OCI-LY1 (cell line): ENCODE data around the gene NEIL1.

ENCODE experiments used
- H2AFZ ChIP-seq: fragments of 200-600 bp; sonication (generic), shearing (Covaris generic); 2 replicates; pipeline ENCODE4 v1.6.0; 2014; ENCODE audit warnings: antibody characterized with exemption, mild to moderate bottlenecking, low read length
- H3F3A ChIP-seq: fragments of 200-600 bp; sonication (generic), shearing (Covaris generic); 2 replicates; pipeline ENCODE4 v1.6.0; 2014; ENCODE audit warnings: mild to moderate bottlenecking, antibody characterized with exemption, low read length, moderate library complexity; ENCODE audit not compliant: insufficient read depth
- H3K27ac ChIP-seq: fragments of 200-600 bp; sonication (generic); 2 replicates; pipeline ENCODE4 v1.5.1; 2014; ENCODE audit warnings: low read length, mixed run types, mild to moderate bottlenecking, low read depth; ENCODE audit not compliant: poor library complexity, severe bottlenecking
- H3K27me3 ChIP-seq: fragments of 200-600 bp; sonication (generic); 2 replicates; pipeline ENCODE4 v1.6.0; 2014; ENCODE audit warnings: antibody characterized with exemption, mild to moderate bottlenecking, low read length, moderate library complexity; ENCODE audit not compliant: insufficient read depth
- H3K36me3 ChIP-seq: fragments of 200-600 bp; sonication (generic); 2 replicates; pipeline ENCODE4 v1.6.1; 2014; ENCODE audit warnings: mild to moderate bottlenecking, antibody characterized with exemption, low read length, moderate library complexity, mixed read lengths; ENCODE audit not compliant: insufficient read depth
- H3K4me1 ChIP-seq: fragments of 200-600 bp; sonication (generic); 2 replicates; pipeline ENCODE4 v1.5.1; 2014; ENCODE audit warnings: mild to moderate bottlenecking, low read length, moderate library complexity; ENCODE audit not compliant: insufficient read depth, severe bottlenecking
- H3K4me2 ChIP-seq: fragments of 200-600 bp; sonication (generic), shearing (Covaris generic); 2 replicates; pipeline ENCODE4 v1.6.1; 2014; ENCODE audit warnings: low read length
- H3K4me3 ChIP-seq: fragments of 200-600 bp; sonication (generic); 2 replicates; pipeline ENCODE4 v1.5.1; 2014; ENCODE audit warnings: low read length, low read depth, mild to moderate bottlenecking, mixed read lengths; ENCODE audit not compliant: poor library complexity, severe bottlenecking
- H3K79me2 ChIP-seq: fragments of 200-600 bp; shearing (Covaris generic); 2 replicates; pipeline ENCODE4 v1.6.1; 2016; ENCODE audit warnings: mixed run types, low read length, mixed read lengths; ENCODE audit not compliant: insufficient read depth
- H3K9ac ChIP-seq: fragments of 200-600 bp; sonication (generic), shearing (Covaris generic); 2 replicates; pipeline ENCODE4 v1.6.1; 2014; ENCODE audit warnings: mild to moderate bottlenecking, low read length, mixed read lengths
- H3K9me2 ChIP-seq: fragments of 200-600 bp; sonication (generic), shearing (Covaris generic); 2 replicates; pipeline ENCODE4 v1.6.1; 2014; ENCODE audit warnings: low read depth, mild to moderate bottlenecking, low read length, mixed read lengths
- H3K9me3 ChIP-seq: fragments of 200-600 bp; shearing (Covaris generic); 2 replicates; pipeline ENCODE4 v1.6.1; 2014; ENCODE audit warnings: low read length, mixed read lengths
- H4K20me1 ChIP-seq: fragments of 200-600 bp; sonication (generic), shearing (Covaris generic); 2 replicates; pipeline ENCODE4 v1.6.0; 2016; ENCODE audit warnings: mild to moderate bottlenecking, low read length; ENCODE audit not compliant: insufficient read depth
- CTCF ChIP-seq: fragments of 200-600 bp; sonication (generic), shearing (Covaris generic); IDR thresholded peaks from 2 replicates; pipeline ENCODE4 v1.5.1; 2017; ENCODE audit warnings: mild to moderate bottlenecking, antibody characterized with exemption, low read length, moderate library complexity, mixed read lengths
- EZH2 ChIP-seq: fragments of 200-600 bp; sonication (generic), shearing (Covaris generic); IDR thresholded peaks from 2 replicates; pipeline ENCODE4 v1.8.0; 2017; ENCODE audit warnings: borderline replicate concordance, mixed run types, mild to moderate bottlenecking, antibody characterized with exemption, low read length, moderate library complexity, mixed read lengths

The NEIL1 gene

GRCh38 chr15:75389791-75390382 is 43.0 kb downstream of the NEIL1 start:
- Histone ChIP-seq H4K20me1 (no peaks in the 10 kb centered on the region), H3K36me3 (peaks cover 100% of the 10 kb centered on the region), H3K9me3 (no peaks in the 10 kb centered on the region), H3K27ac (no peak overlapping the region), H3K9me2 (no peaks in the 10 kb centered on the region), H3K79me2 (no peaks in the 10 kb centered on the region), H3K4me1 (no peaks in the 10 kb centered on the region), H3K9ac (no peak overlapping the region), H2AFZ (no peak overlapping the region), H3K27me3 (no peaks in the 10 kb centered on the region), H3F3A (no peaks in the 10 kb centered on the region), H3K4me2 (no peak overlapping the region), H3K4me3 (no peak overlapping the region)
- no peak for TF ChIP-seq CTCF
- no peak for TF ChIP-seq EZH2

GRCh38 chr15:75397494-75397893 is 50.7 kb downstream of the NEIL1 start:
- Histone ChIP-seq H3K4me1 (no peaks in the 10 kb centered on the region), H3K9me3 (no peaks in the 10 kb centered on the region), H3K36me3 (peaks cover 96% of the 10 kb centered on the region), H3K27ac (no peak overlapping the region), H2AFZ (no peak overlapping the region), H4K20me1 (no peaks in the 10 kb centered on the region), H3K9ac (no peak overlapping the region), H3K4me3 (no peak overlapping the region), H3K4me2 (no peak overlapping the region), H3K9me2 (no peaks in the 10 kb centered on the region), H3K79me2 (no peaks in the 10 kb centered on the region), H3K27me3 (no peaks in the 10 kb centered on the region), H3F3A (no peaks in the 10 kb centered on the region)
- TF ChIP-seq CTCF (no peak), EZH2 (no peak)

- Histone ChIP-seq H3K27ac (no peak overlapping the region), H3K4me3 (no peak overlapping the region), H3K36me3 (peaks cover 94% of the 10 kb centered on the region), H4K20me1 (no peaks in the 10 kb centered on the region), H3F3A (no peaks in the 10 kb centered on the region), H3K79me2 (no peaks in the 10 kb centered on the region), H3K4me2 (no peak overlapping the region), H3K9me3 (no peaks in the 10 kb centered on the region), H3K4me1 (no peaks in the 10 kb centered on the region), H3K27me3 (no peaks in the 10 kb centered on the region), H2AFZ (no peak overlapping the region), H3K9me2 (no peaks in the 10 kb centered on the region), H3K9ac (no peak overlapping the region)
- TF ChIP-seq EZH2 (no peak), CTCF (no peak)
These were observed 57.1 kb downstream of the NEIL1 start for GRCh38 chr15:75403892-75404291.
